GM19395 (cell line): ENCODE data around the gene CKAP2.
"Not testable (repeated sequence)": the region's sequence is repeated elsewhere in the genome, so short reads cannot be mapped to it uniquely, and the experiment has no call there.

Experiments used
- ATAC-seq: cut with Tn5 transposase; IDR thresholded peaks from one replicate; pipeline ENCODE4 v1.9.1; 2021; ENCODE audit warnings: mild to moderate bottlenecking, moderate library complexity; ENCODE audit not compliant: unreplicated experiment

CKAP2 gene

GRCh38 chr13:52454820-52455676 is at the start of gene CKAP2:
Gene CKAP2, plus strand, starts transcription at chr13:52455478. Its CDS starts 79 bp downstream, at chr13:52455557.
- peak; percentile 83 for ATAC-seq

GRCh38 chr13:52405767-52406494 is 49.3 kb upstream of the CKAP2 start, which contains the start of gene THSD1:
Gene THSD1, minus strand, starts transcription at chr13:52406172. Its CDS starts 3,572 bp downstream, at chr13:52402600.
- peak; percentile 61 for ATAC-seq

- ATAC-seq, result no peak
These were observed 48.6 kb upstream of the CKAP2 start for GRCh38 chr13:52406629-52407028.

GRCh38 chr13:52407436-52407835 is 47.8 kb upstream of the CKAP2 start:
- ATAC-seq, result not testable (repeated sequence)

GRCh38 chr13:52408071-52408658 is 47.1 kb upstream of the CKAP2 start:
- not testable (repeated sequence) for ATAC-seq

- peak; percentile 89 for ATAC-seq
These were observed 43.6 kb upstream of the CKAP2 start for GRCh38 chr13:52411629-52412028.

GRCh38 chr13:52412128-52412527 is 43.1 kb upstream of the CKAP2 start:
- ATAC-seq, result no peak

- no peak for ATAC-seq
These were observed 41.2 kb upstream of the CKAP2 start for GRCh38 chr13:52414051-52414450.

GRCh38 chr13:52414963-52415362 is 40.3 kb upstream of the CKAP2 start:
- ATAC-seq, result no peak

- no peak for ATAC-seq
These were observed 36.2 kb upstream of the CKAP2 start for GRCh38 chr13:52419080-52419479.

- ATAC-seq, result no peak
These were observed 34.1 kb upstream of the CKAP2 start for GRCh38 chr13:52421216-52421615.

- no peak for ATAC-seq
These were observed 27.0 kb upstream of the CKAP2 start for GRCh38 chr13:52428295-52428694.

- no peak for ATAC-seq
These were observed 22.8 kb upstream of the CKAP2 start for GRCh38 chr13:52432456-52432855.

GRCh38 chr13:52446265-52446664 is 9.0 kb upstream of the CKAP2 start:
- ATAC-seq, result no peak

GRCh38 chr13:52447354-52447753 is 7.9 kb upstream of the CKAP2 start:
- ATAC-seq, result no peak

- ATAC-seq, result no peak
These were observed 7.3 kb upstream of the CKAP2 start for GRCh38 chr13:52447815-52448552.

- ATAC-seq, result peak; percentile 1
These were observed 5.8 kb upstream of the CKAP2 start for GRCh38 chr13:52449331-52450011.

GRCh38 chr13:52450012-52450792 is 5.1 kb upstream of the CKAP2 start, which contains the start of gene VPS36:
Gene VPS36, minus strand, starts transcription at chr13:52450634. Its CDS starts 40 bp downstream, at chr13:52450594.
- peak; percentile 67 for ATAC-seq

- no peak for ATAC-seq
These were observed 4.5 kb upstream of the CKAP2 start for GRCh38 chr13:52450793-52451116.
